Loucy (cell line): ENCODE measurements around the gene NPHP4.

ENCODE experiments used
- H2AFZ ChIP-seq: fragments of 200-600 bp; sonication (generic); 2 replicates; pipeline ENCODE4 v1.6.0; 2016; ENCODE audit warnings: antibody characterized with exemption, mild to moderate bottlenecking, low read length, moderate library complexity
- H3F3A ChIP-seq: fragments of 200-600 bp; 2 replicates; pipeline ENCODE4 v1.6.0; 2016; ENCODE audit warnings: antibody characterized with exemption, low read depth, mild to moderate bottlenecking
- H3K27me3 ChIP-seq: fragments of 200-600 bp; sonication (generic); 2 replicates; pipeline ENCODE4 v1.6.1; 2014; ENCODE audit warnings: low read length, mild to moderate bottlenecking; ENCODE audit not compliant: insufficient read depth, poor library complexity, severe bottlenecking
- H3K36me3 ChIP-seq: fragments of 200-600 bp; sonication (generic); 2 replicates; pipeline ENCODE4 v1.6.1; 2016; ENCODE audit warnings: low read length; ENCODE audit not compliant: insufficient read depth
- H3K4me1 ChIP-seq: fragments of 200-600 bp; sonication (generic); 2 replicates; pipeline ENCODE4 v1.5.1; 2014; ENCODE audit warnings: low read length, mild to moderate bottlenecking; ENCODE audit not compliant: insufficient read depth, poor library complexity, severe bottlenecking
- H3K4me2 ChIP-seq: fragments of 200-600 bp; sonication (generic); 2 replicates; pipeline ENCODE4 v1.6.0; 2014; ENCODE audit warnings: antibody characterized with exemption, low read length, low read depth, mild to moderate bottlenecking; ENCODE audit not compliant: poor library complexity, severe bottlenecking
- H3K4me3 ChIP-seq: fragments of 200-600 bp; sonication (generic); 2 replicates; pipeline ENCODE4 v1.5.1; 2014; ENCODE audit warnings: low read length, mild to moderate bottlenecking, mixed read lengths; ENCODE audit not compliant: poor library complexity, severe bottlenecking
- H3K79me2 ChIP-seq: fragments of 200-600 bp; sonication (generic); 2 replicates; pipeline ENCODE4 v1.6.1; 2014; ENCODE audit warnings: low read length; ENCODE audit not compliant: insufficient read depth
- H3K9ac ChIP-seq: fragments of 200-600 bp; sonication (generic); 2 replicates; pipeline ENCODE4 v1.6.0; 2014; ENCODE audit warnings: mild to moderate bottlenecking, low read depth, low read length, moderate library complexity; ENCODE audit not compliant: poor library complexity, severe bottlenecking
- H3K9me2 ChIP-seq: fragments of 200-600 bp; sonication (generic); replicated peaks from 2 replicates; pipeline ENCODE4 v1.6.1; 2016; ENCODE audit warnings: low read depth, low read length, mixed read lengths
- H3K9me3 ChIP-seq: fragments of 200-600 bp; sonication (generic); 2 replicates; pipeline ENCODE4 v1.6.1; 2014; ENCODE audit warnings: mild to moderate bottlenecking, antibody characterized with exemption, low read length, low read depth; ENCODE audit not compliant: insufficient read depth
- H4K20me1 ChIP-seq: fragments of 200-600 bp; sonication (generic); 2 replicates; pipeline ENCODE4 v1.6.0; 2014; ENCODE audit warnings: antibody characterized with exemption, low read length, mild to moderate bottlenecking; ENCODE audit not compliant: insufficient read depth, poor library complexity, severe bottlenecking
- CTCF ChIP-seq: fragments of 200-600 bp; sonication (generic); conservative IDR thresholded peaks from 2 replicates; pipeline ENCODE4 v1.5.1; 2014; ENCODE audit warnings: mild to moderate bottlenecking, antibody characterized with exemption, low read length
- EZH2phosphoT487 ChIP-seq: fragments of 200-600 bp; IDR thresholded peaks from 2 replicates; pipeline ENCODE4 v1.6.1; 2018; ENCODE audit warnings: antibody characterized with exemption, mild to moderate bottlenecking, moderate library complexity, borderline replicate concordance

Gene NPHP4

GRCh38 chr1:6016191-6016865 is 24.1 kb upstream of the NPHP4 start:
- Histone ChIP-seq H3K4me1 (no peaks in the 10 kb centered on the region), H3K9me2 (no peaks in the 10 kb centered on the region), H4K20me1 (no peaks in the 10 kb centered on the region), H3K9me3 (no peaks in the 10 kb centered on the region), H2AFZ (no peak overlapping the region), H3K79me2 (no peaks in the 10 kb centered on the region), H3K36me3 (peaks cover 5% of the 10 kb centered on the region; the same call in 1 of the 2 replicates), H3K4me3 (no peak overlapping the region), H3K9ac (no peak overlapping the region), H3F3A (no peaks in the 10 kb centered on the region), H3K27me3 (no peaks in the 10 kb centered on the region), H3K4me2 (no peak overlapping the region)
- TF ChIP-seq CTCF (no peak), EZH2phosphoT487 (no peak)

- H3K9me3 ChIP-seq, result no peaks in the 10 kb centered on the region
- H3K27me3 ChIP-seq, result no peaks in the 10 kb centered on the region
- H3K4me1 ChIP-seq, result no peaks in the 10 kb centered on the region
- no peak overlapping the region for H3K4me2 ChIP-seq
- H3K79me2 ChIP-seq, result no peaks in the 10 kb centered on the region
- H2AFZ ChIP-seq, result no peak overlapping the region
- H3K9me2 ChIP-seq, result no peaks in the 10 kb centered on the region
- no peak overlapping the region for H3K4me3 ChIP-seq
- H3K36me3 ChIP-seq, result peaks cover 5% of the 10 kb centered on the region; the same call in 1 of the 2 replicates
- no peaks in the 10 kb centered on the region for H4K20me1 ChIP-seq
- H3F3A ChIP-seq, result no peaks in the 10 kb centered on the region
- no peak for TF ChIP-seq EZH2phosphoT487
- no peak for TF ChIP-seq CTCF
- H3K9ac ChIP-seq, result no peak overlapping the region
These were observed 22.1 kb upstream of the NPHP4 start for GRCh38 chr1:6014130-6014999.

GRCh38 chr1:6013491-6013890 is 21.3 kb upstream of the NPHP4 start:
- Histone ChIP-seq H3K4me3 (no peak overlapping the region), H3F3A (no peaks in the 10 kb centered on the region), H2AFZ (no peak overlapping the region), H3K9ac (no peak overlapping the region), H3K4me1 (no peaks in the 10 kb centered on the region), H3K36me3 (peaks cover 5% of the 10 kb centered on the region; the same call in 1 of the 2 replicates), H3K9me3 (no peaks in the 10 kb centered on the region), H3K4me2 (no peak overlapping the region), H3K27me3 (no peaks in the 10 kb centered on the region), H3K9me2 (no peaks in the 10 kb centered on the region), H3K79me2 (no peaks in the 10 kb centered on the region), H4K20me1 (no peaks in the 10 kb centered on the region)
- TF ChIP-seq EZH2phosphoT487 (no peak), CTCF (no peak)
